Effector memory CD4-positive, alpha-beta T cell (primary cell): Measurements from ENCODE around the gene AP1G1.

Experiments
- DNase-seq, 3 donors: peaks; one replicate each; pipeline ENCODE4 v3.0.0-alpha.2; 2020
- H3K27ac ChIP-seq: 2 replicates; pipeline ENCODE4 v1.7.0; 2013; ENCODE audit warnings: mild to moderate bottlenecking, low read length, moderate library complexity; ENCODE audit not compliant: insufficient read depth, poor library complexity, severe bottlenecking
- H3K27me3 ChIP-seq: replicated peaks from 2 replicates; pipeline ENCODE4 v1.7.0; 2013; ENCODE audit warnings: mild to moderate bottlenecking, low read length; ENCODE audit not compliant: insufficient read depth, control insufficient read depth, poor library complexity, severe bottlenecking
- H3K36me3 ChIP-seq: 2 replicates; pipeline ENCODE4 v1.7.0; 2013; ENCODE audit warnings: mild to moderate bottlenecking, low read length, moderate library complexity; ENCODE audit not compliant: control insufficient read depth, insufficient read depth
- H3K4me1 ChIP-seq: 2 replicates; pipeline ENCODE4 v1.7.0; 2013; ENCODE audit warnings: low read length, mild to moderate bottlenecking; ENCODE audit not compliant: control insufficient read depth, insufficient read depth, poor library complexity, severe bottlenecking
- H3K4me3 ChIP-seq: 2 replicates; pipeline ENCODE4 v1.7.0; 2013; ENCODE audit warnings: low read length, low read depth, mild to moderate bottlenecking; ENCODE audit not compliant: insufficient read depth, poor library complexity, severe bottlenecking
- H3K9me3 ChIP-seq: 2 replicates; pipeline ENCODE4 v1.7.0; 2013; ENCODE audit warnings: mild to moderate bottlenecking, low read length, moderate library complexity; ENCODE audit not compliant: control insufficient read depth

The AP1G1 gene

GRCh38 chr16:71767060-71767900 lies 41.4 kb downstream of the AP1G1 start:
- H3K4me3 ChIP-seq, result no peak overlapping the region
- H3K4me1 ChIP-seq, result no peaks in the 10 kb centered on the region
- H3K36me3 ChIP-seq, result peaks cover 60% of the 10 kb centered on the region
- H3K9me3 ChIP-seq, result no peaks in the 10 kb centered on the region
- DNase-seq, result no peak
- H3K27ac ChIP-seq, result no peak overlapping the region
- no peaks in the 10 kb centered on the region for H3K27me3 ChIP-seq

GRCh38 chr16:71762186-71762585 lies 46.4 kb downstream of the AP1G1 start:
- Histone ChIP-seq H3K27ac (no peak overlapping the region), H3K36me3 (peaks cover 74% of the 10 kb centered on the region), H3K9me3 (no peaks in the 10 kb centered on the region), H3K4me3 (no peak overlapping the region), H3K27me3 (no peaks in the 10 kb centered on the region), H3K4me1 (no peaks in the 10 kb centered on the region)
- no peak for DNase-seq

- no peak overlapping the region for H3K4me3 ChIP-seq
- H3K27me3 ChIP-seq, result no peaks in the 10 kb centered on the region
- H3K27ac ChIP-seq, result no peak overlapping the region
- peaks cover 77% of the 10 kb centered on the region for H3K36me3 ChIP-seq
- H3K9me3 ChIP-seq, result no peaks in the 10 kb centered on the region
- no peak for DNase-seq
- no peaks in the 10 kb centered on the region for H3K4me1 ChIP-seq
Observed at GRCh38 chr16:71761097-71761496, 47.5 kb downstream of the AP1G1 start.

- Histone ChIP-seq H3K4me3 (no peak overlapping the region), H3K27me3 (no peaks in the 10 kb centered on the region), H3K27ac (no peak overlapping the region), H3K4me1 (no peaks in the 10 kb centered on the region), H3K36me3 (peaks cover 81% of the 10 kb centered on the region), H3K9me3 (no peaks in the 10 kb centered on the region)
- no peak for DNase-seq
Observed at GRCh38 chr16:71758293-71758760, 50.3 kb downstream of the AP1G1 start.

GRCh38 chr16:71754652-71755051 lies 54.0 kb downstream of the AP1G1 start:
- H3K36me3 ChIP-seq, result peaks cover 63% of the 10 kb centered on the region
- no peak overlapping the region for H3K4me3 ChIP-seq
- H3K4me1 ChIP-seq, result no peaks in the 10 kb centered on the region
- H3K27ac ChIP-seq, result no peak overlapping the region
- DNase-seq, result no peak
- H3K27me3 ChIP-seq, result no peaks in the 10 kb centered on the region
- H3K9me3 ChIP-seq, result no peaks in the 10 kb centered on the region

GRCh38 chr16:71754108-71754507 lies 54.5 kb downstream of the AP1G1 start:
- no peaks in the 10 kb centered on the region for H3K9me3 ChIP-seq
- H3K27me3 ChIP-seq, result no peaks in the 10 kb centered on the region
- H3K36me3 ChIP-seq, result peaks cover 67% of the 10 kb centered on the region
- H3K4me3 ChIP-seq, result no peak overlapping the region
- H3K27ac ChIP-seq, result no peak overlapping the region
- H3K4me1 ChIP-seq, result no peaks in the 10 kb centered on the region
- no peak for DNase-seq

GRCh38 chr16:71748226-71748625 lies 60.4 kb downstream of the AP1G1 start:
- Histone ChIP-seq H3K4me1 (no peaks in the 10 kb centered on the region), H3K36me3 (peaks cover 66% of the 10 kb centered on the region), H3K27me3 (no peaks in the 10 kb centered on the region), H3K27ac (no peak overlapping the region), H3K4me3 (no peak overlapping the region), H3K9me3 (no peaks in the 10 kb centered on the region)
- no peak for DNase-seq

GRCh38 chr16:71746442-71747046 lies 62.1 kb downstream of the AP1G1 start:
- no peak for DNase-seq

GRCh38 chr16:71738855-71739254 lies 69.8 kb downstream of the AP1G1 start:
- DNase-seq, result no peak
- Histone ChIP-seq H3K36me3 (peaks cover 54% of the 10 kb centered on the region), H3K4me3 (no peak overlapping the region), H3K4me1 (no peaks in the 10 kb centered on the region), H3K27me3 (no peaks in the 10 kb centered on the region), H3K27ac (no peak overlapping the region), H3K9me3 (no peaks in the 10 kb centered on the region)

More at GRCh38 chr16:71746442-71747046, 62.1 kb downstream of the AP1G1 start:
- H3K4me3 ChIP-seq, result no peak overlapping the region
- no peaks in the 10 kb centered on the region for H3K4me1 ChIP-seq
- H3K27me3 ChIP-seq, result no peaks in the 10 kb centered on the region
- H3K36me3 ChIP-seq, result peaks cover 67% of the 10 kb centered on the region
- H3K27ac ChIP-seq, result no peak overlapping the region
- no peaks in the 10 kb centered on the region for H3K9me3 ChIP-seq

GRCh38 chr16:71737501-71737900 lies 71.1 kb downstream of the AP1G1 start:
- Histone ChIP-seq H3K9me3 (no peaks in the 10 kb centered on the region), H3K27me3 (no peaks in the 10 kb centered on the region), H3K4me1 (no peaks in the 10 kb centered on the region), H3K27ac (no peak overlapping the region), H3K36me3 (peaks cover 55% of the 10 kb centered on the region), H3K4me3 (no peak overlapping the region)
- no peak for DNase-seq
